GM23248 (cell line): ENCODE data around the gene WNT3A. TPM values are rescaled to one million over a fixed set of nuclear protein-coding genes. Genes with fewer than 3 reads are reported as not detected.
A peak's percentile ranks its signal among the peaks of the same experiment; 100 is the strongest.

ENCODE experiments used
- DNase-seq: peaks from one replicate; pipeline ENCODE4 v3.0.0-alpha.2; 2015
- H2AFZ ChIP-seq: fragments of 200-600 bp; sonication (generic); 2 replicates; pipeline ENCODE4 v1.6.1; 2016; ENCODE audit warnings: antibody characterized with exemption
- H3F3A ChIP-seq: fragments of 200-600 bp; sonication (generic); 2 replicates; pipeline ENCODE4 v1.6.1; 2016; ENCODE audit warnings: mild to moderate bottlenecking, antibody characterized with exemption, mixed run types; ENCODE audit not compliant: insufficient read depth
- H3K27ac ChIP-seq: fragments of 200-600 bp; sonication (generic); 2 replicates; pipeline ENCODE4 v1.5.1; 2016; ENCODE audit warnings: mild to moderate bottlenecking
- H3K27me3 ChIP-seq: fragments of 200-600 bp; sonication (generic); replicated peaks from 2 replicates; pipeline ENCODE4 v1.6.1; 2016; ENCODE audit warnings: mild to moderate bottlenecking; ENCODE audit not compliant: insufficient read depth
- H3K36me3 ChIP-seq: fragments of 200-600 bp; sonication (generic); 2 replicates; pipeline ENCODE4 v1.6.1; 2016; ENCODE audit warnings: low read depth, mild to moderate bottlenecking
- H3K4me1 ChIP-seq: fragments of 200-600 bp; sonication (generic); 2 replicates; pipeline ENCODE4 v1.6.1; 2016; ENCODE audit warnings: mild to moderate bottlenecking; ENCODE audit not compliant: insufficient read depth
- H3K4me2 ChIP-seq: fragments of 200-600 bp; sonication (generic); one replicate; pipeline ENCODE4 v1.6.1; 2016; ENCODE audit warnings: mild to moderate bottlenecking; ENCODE audit not compliant: unreplicated experiment
- H3K4me3 ChIP-seq: fragments of 200-600 bp; sonication (generic); 2 replicates; pipeline ENCODE4 v1.5.1; 2016; ENCODE audit warnings: mild to moderate bottlenecking
- H3K79me2 ChIP-seq: fragments of 200-600 bp; sonication (generic); 2 replicates; pipeline ENCODE4 v1.6.1; 2016; ENCODE audit warnings: mild to moderate bottlenecking; ENCODE audit not compliant: insufficient read depth
- H3K9ac ChIP-seq: fragments of 200-600 bp; sonication (generic); 2 replicates; pipeline ENCODE4 v1.6.1; 2016; ENCODE audit warnings: mild to moderate bottlenecking
- H3K9me2 ChIP-seq: fragments of 200-600 bp; sonication (generic); 2 replicates; pipeline ENCODE4 v1.6.1; 2016; ENCODE audit warnings: mixed run types, mild to moderate bottlenecking, moderate library complexity; ENCODE audit not compliant: insufficient read depth
- H3K9me3 ChIP-seq: fragments of 200-600 bp; sonication (generic); one replicate; pipeline ENCODE4 v1.6.1; 2017; ENCODE audit warnings: low read depth
- H4K20me1 ChIP-seq: fragments of 200-600 bp; sonication (generic); 2 replicates; pipeline ENCODE4 v1.6.0; 2016; ENCODE audit not compliant: insufficient read depth
- EZH2 ChIP-seq: fragments of 200-600 bp; sonication (generic); IDR thresholded peaks from 2 replicates; pipeline ENCODE4 v1.6.1; 2018; ENCODE audit warnings: antibody characterized with exemption, mild to moderate bottlenecking; ENCODE audit not compliant: insufficient read depth, poor library complexity, severe bottlenecking
- EZH2phosphoT487 ChIP-seq: fragments of 200-600 bp; sonication (generic); IDR thresholded peaks from 2 replicates; pipeline ENCODE4 v1.6.1; 2018; ENCODE audit warnings: antibody characterized with exemption, moderate library complexity, mild to moderate bottlenecking, low read depth; ENCODE audit not compliant: insufficient read depth
- WGBS, 2 experiments: methylation state at CpG; one replicate each; pipeline ENCODE4 v1.1.6; 2015 to 2017; ENCODE audit warnings: low lambda C conversion rate in 2 of 2, low coverage in 1 of 2; ENCODE audit errors: missing lambda C conversion rate in 2 of 2; 5-methylcytosine and 5-hydroxymethylcytosine counted together
- in situ Hi-C: fragments of 300-500 bp; cut with MboI; formaldehyde crosslinking; loops from 2 replicates; pipeline ENCODE4 v1.15.0; 2020
- polyA plus RNA-seq: library from polyadenylated mRNA; unstranded; fragments of >200 nt; fragmentation: Nextera tagmentation; extraction: Ambion mirVana; gene quantifications from 2 replicates; pipeline ENCODE4 v1.2.1, GENCODE V29; 2016
- total RNA-seq: library from RNA; depleted of rRNA; stranded (reverse); fragments of >200 nt; shearing (Covaris generic); gene quantifications from 2 replicates; pipeline ENCODE4 v1.2.3, GENCODE V29; 2014

WNT3A gene
- total and polyA plus RNA-seq, 2 experiments from 2014 or later: not detected

- no peaks in the 10 kb centered on the region for H3K4me1 ChIP-seq
- peaks cover 68% of the 10 kb centered on the region for H3K27me3 ChIP-seq
- TF ChIP-seq EZH2phosphoT487: no peak
- peak; percentile 32 for TF ChIP-seq EZH2
- no peaks in the 10 kb centered on the region for H3K36me3 ChIP-seq
- no peak overlapping the region for H3K4me3 ChIP-seq
- H3K4me2 ChIP-seq: no peak overlapping the region
- no peaks in the 10 kb centered on the region for H3F3A ChIP-seq
- H3K27ac ChIP-seq: no peak overlapping the region
- H4K20me1 ChIP-seq: no peaks in the 10 kb centered on the region
- in situ Hi-C loops: no loop called here
- H3K9me2 ChIP-seq: no peaks in the 10 kb centered on the region
- no peak overlapping the region for H2AFZ ChIP-seq
- H3K79me2 ChIP-seq: no peaks in the 10 kb centered on the region
- DNase-seq: no peak
- H3K9me3 ChIP-seq: no peaks in the 10 kb centered on the region
- WGBS, 2 experiments: 2% methylated on average over 47 to 52 of the region's 52 CpGs
- no peak overlapping the region for H3K9ac ChIP-seq
Observed at GRCh38 chr1:228008391-228009115, 1.8 kb downstream of the WNT3A start.

GRCh38 chr1:228009116-228009827 is 2.5 kb downstream of the WNT3A start:
- in situ Hi-C loops: no loop called here
- DNase-seq: no peak
- no peaks in the 10 kb centered on the region for H3K79me2 ChIP-seq

GRCh38 chr1:228009828-228010775 is 3.3 kb downstream of the WNT3A start:
- no peaks in the 10 kb centered on the region for H3K9me3 ChIP-seq

More at GRCh38 chr1:228009116-228009827, 2.5 kb downstream of the WNT3A start:
- 2 to 5% methylated on average over 8 of the region's 8 CpGs for WGBS, 2 experiments
- Histone ChIP-seq H3K9me2 (no peaks in the 10 kb centered on the region), H2AFZ (no peak overlapping the region), H3K4me2 (no peak overlapping the region), H3K9me3 (no peaks in the 10 kb centered on the region), H3K36me3 (no peaks in the 10 kb centered on the region), H4K20me1 (no peaks in the 10 kb centered on the region), H3F3A (no peaks in the 10 kb centered on the region), H3K27me3 (peaks cover 61% of the 10 kb centered on the region), H3K4me3 (no peak overlapping the region), H3K9ac (no peak overlapping the region), H3K4me1 (no peaks in the 10 kb centered on the region), H3K27ac (no peak overlapping the region)
- TF ChIP-seq EZH2phosphoT487 (no peak), EZH2 (peak; percentile 10)

GRCh38 chr1:228010921-228011320 is 4.1 kb downstream of the WNT3A start:
- in situ Hi-C loops: loop anchor here (10.0 kb wide), 1 partner anchor 64 kb away; no protein-coding TSS in a partner anchor
- no peak for TF ChIP-seq EZH2phosphoT487
- TF ChIP-seq EZH2: no peak
- H3K27ac ChIP-seq: no peak overlapping the region
- no peaks in the 10 kb centered on the region for H3K79me2 ChIP-seq
- H3K4me2 ChIP-seq: no peak overlapping the region
- no peaks in the 10 kb centered on the region for H3K36me3 ChIP-seq
- H3K9ac ChIP-seq: no peak overlapping the region
- no peaks in the 10 kb centered on the region for H3F3A ChIP-seq
- WGBS, 2 experiments: 30 to 31% methylated on average over 7 of the region's 7 CpGs
- H3K9me2 ChIP-seq: no peaks in the 10 kb centered on the region
- H3K27me3 ChIP-seq: peaks cover 45% of the 10 kb centered on the region
- no peak for DNase-seq
- H3K9me3 ChIP-seq: no peaks in the 10 kb centered on the region
- 0 out of 2 replicates have a peak, but pooled peaks cover 4% of the 10 kb centered on the region for H3K4me1 ChIP-seq
- no peak overlapping the region for H2AFZ ChIP-seq
- no peaks in the 10 kb centered on the region for H4K20me1 ChIP-seq
- no peak overlapping the region for H3K4me3 ChIP-seq

More at GRCh38 chr1:228009828-228010775, 3.3 kb downstream of the WNT3A start:
- Histone ChIP-seq H3K27me3 (peaks cover 54% of the 10 kb centered on the region), H2AFZ (no peak overlapping the region), H3K9ac (no peak overlapping the region), H3K4me3 (no peak overlapping the region), H3F3A (no peaks in the 10 kb centered on the region), H4K20me1 (no peaks in the 10 kb centered on the region), H3K4me2 (no peak overlapping the region), H3K36me3 (no peaks in the 10 kb centered on the region), H3K4me1 (0 out of 2 replicates have a peak, but pooled peaks cover 2% of the 10 kb centered on the region), H3K9me2 (no peaks in the 10 kb centered on the region), H3K27ac (no peak overlapping the region), H3K79me2 (no peaks in the 10 kb centered on the region)
- WGBS, 2 experiments: 35 to 36% methylated on average over 21 of the region's 21 CpGs
- DNase-seq: no peak
- TF ChIP-seq EZH2phosphoT487: no peak
- TF ChIP-seq EZH2: no peak
- in situ Hi-C loops: loop anchor here (10.0 kb wide), 1 partner anchor 65 kb away; no protein-coding TSS in a partner anchor
